Skeletal muscle tissue (tissue), 4 donors: ENCODE measurements around the gene COMP. TPM values are rescaled to one million over a fixed set of nuclear protein-coding genes. Genes with fewer than 3 reads are reported as not detected.
A peak's percentile ranks its signal among the peaks of the same experiment; 100 is the strongest.

Source experiments
- H3K27ac ChIP-seq: one replicate; pipeline ENCODE4 v1.7.0; 2013; ENCODE audit warnings: mild to moderate bottlenecking, low read depth, low read length, inconsistent platforms
- H3K27me3 ChIP-seq, 3 donors: one replicate each; pipeline ENCODE4 v1.7.0; 2013; ENCODE audit warnings: low read length in 3 of 3; ENCODE audit not compliant: control insufficient read depth in 3 of 3, insufficient read depth in 3 of 3
- H3K36me3 ChIP-seq, 3 donors: one replicate each; pipeline ENCODE4 v1.7.0; 2013; ENCODE audit warnings: low read length in 3 of 3; ENCODE audit not compliant: control insufficient read depth in 3 of 3, insufficient read depth in 3 of 3
- H3K4me1 ChIP-seq, 3 donors: one replicate each; pipeline ENCODE4 v1.7.0; 2013; ENCODE audit warnings: low read length in 3 of 3, mild to moderate bottlenecking in 3 of 3; ENCODE audit not compliant: control insufficient read depth in 3 of 3, insufficient read depth in 3 of 3
- H3K4me3 ChIP-seq, 3 donors: one replicate each; pipeline ENCODE4 v1.7.0; 2013; ENCODE audit warnings: low read length in 3 of 3
- H3K9ac ChIP-seq, 3 donors: one replicate each; pipeline ENCODE4 v1.7.0; 2013; ENCODE audit warnings: low read length in 3 of 3, mild to moderate bottlenecking in 3 of 3, moderate library complexity in 2 of 3, low read depth in 1 of 3
- H3K9me3 ChIP-seq, 3 donors: one replicate each; pipeline ENCODE4 v1.7.0; 2013; ENCODE audit warnings: low read length in 3 of 3; ENCODE audit not compliant: control insufficient read depth in 3 of 3
- total RNA-seq: library from RNA; depleted of rRNA; stranded (reverse); fragments of >200 nt; gene quantifications from one replicate; pipeline ENCODE4 v1.2.3, GENCODE V29; 2014
- donor health status: Osteomylitis.

The COMP gene
- total RNA-seq, 1 donor from 2014 or later: 15.7 TPM

GRCh38 chr19:18794692-18795091, 3.6 kb upstream of the COMP start:
- Histone ChIP-seq H3K36me3 (no peaks in the 10 kb centered on the region), H3K9ac (no peak overlapping the region), H3K9me3 (no peaks in the 10 kb centered on the region), H3K4me1 (peaks cover 6 to 14% (median 13%) of the 10 kb centered on the region in 3 donors), H3K27me3 (peaks cover 44 to 76% (median 57%) of the 10 kb centered on the region in 3 donors), H3K4me3 (no peak overlapping the region), H3K27ac (no peak overlapping the region)

- H3K9me3 ChIP-seq: no peaks in the 10 kb centered on the region
- H3K9ac ChIP-seq: no peak overlapping the region
- H3K4me3 ChIP-seq: no peak overlapping the region
- H3K4me1 ChIP-seq: peaks cover 8 to 15% (median 14%) of the 10 kb centered on the region in 3 donors
- H3K27ac ChIP-seq: no peak overlapping the region
- H3K36me3 ChIP-seq: no peaks in the 10 kb centered on the region
- peaks cover 51 to 78% (median 58%) of the 10 kb centered on the region in 3 donors for H3K27me3 ChIP-seq
These were observed 2.9 kb upstream of the COMP start for GRCh38 chr19:18794029-18794313.

- Histone ChIP-seq H3K9me3 (no peaks in the 10 kb centered on the region), H3K4me3 (no peak overlapping the region), H3K4me1 (peaks cover 8 to 15% (median 14%) of the 10 kb centered on the region in 3 donors), H3K36me3 (no peaks in the 10 kb centered on the region), H3K27ac (no peak overlapping the region), H3K27me3 (peaks cover 57 to 78% (median 59%) of the 10 kb centered on the region in 3 donors), H3K9ac (no peak overlapping the region)
These were observed 2.3 kb upstream of the COMP start for GRCh38 chr19:18793144-18794028.

DNA sequence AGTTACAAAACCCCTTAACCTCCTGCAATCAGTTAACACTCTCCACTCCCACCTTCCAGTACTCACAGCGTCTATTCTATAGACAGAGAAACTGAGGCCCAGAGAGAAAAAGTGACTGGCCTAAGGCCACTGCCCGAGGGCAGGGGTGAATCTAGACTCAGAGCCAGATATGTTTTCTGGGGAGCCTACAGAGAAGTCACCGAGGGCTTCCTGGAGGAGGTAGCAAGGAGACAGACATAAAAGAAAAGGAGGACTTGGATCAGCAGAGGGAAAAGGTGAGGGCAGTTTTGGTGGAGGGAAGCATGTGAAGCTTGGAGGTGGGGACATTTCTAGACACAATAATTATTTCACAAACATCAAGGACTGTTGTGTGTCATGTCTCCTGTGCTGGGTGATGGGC, 1.6 kb upstream of the COMP start:
- H3K27ac ChIP-seq: no peak overlapping the region
- peaks cover 62 to 78% (median 63%) of the 10 kb centered on the region in 3 donors for H3K27me3 ChIP-seq
- no peak overlapping the region for H3K4me3 ChIP-seq
- no peaks in the 10 kb centered on the region for H3K36me3 ChIP-seq
- peaks cover 8 to 15% (median 14%) of the 10 kb centered on the region in 3 donors for H3K4me1 ChIP-seq
- H3K9ac ChIP-seq: no peak overlapping the region
- H3K9me3 ChIP-seq: no peaks in the 10 kb centered on the region

DNA sequence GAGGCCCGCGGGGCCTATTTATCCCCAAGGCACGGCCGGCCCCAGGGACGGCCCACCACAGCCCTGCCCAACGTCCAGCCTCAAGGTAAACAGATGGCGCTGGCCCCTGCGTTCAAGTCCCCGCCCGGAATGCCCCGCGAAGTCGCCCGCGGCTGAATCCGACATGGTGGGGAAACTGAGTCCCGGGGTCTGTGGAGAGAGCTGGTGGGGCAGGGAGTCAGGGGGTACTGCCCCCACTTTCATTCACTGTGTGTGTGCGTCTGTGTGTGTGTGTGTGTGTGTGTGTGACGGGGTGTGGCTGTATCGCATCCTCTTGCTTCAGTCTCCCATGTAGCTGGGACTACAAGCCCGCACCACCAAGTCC, 192 bp upstream of the COMP start:
- Histone ChIP-seq H3K4me1 (peaks cover 8 to 18% (median 14%) of the 10 kb centered on the region in 3 donors), H3K4me3 (no peak overlapping the region), H3K36me3 (no peaks in the 10 kb centered on the region), H3K27ac (no peak overlapping the region), H3K9me3 (no peaks in the 10 kb centered on the region), H3K27me3 (peaks cover 71 to 88% (median 73%) of the 10 kb centered on the region in 3 donors), H3K9ac (peak overlapping the region in 1 of 3 donors; percentile 3)

DNA sequence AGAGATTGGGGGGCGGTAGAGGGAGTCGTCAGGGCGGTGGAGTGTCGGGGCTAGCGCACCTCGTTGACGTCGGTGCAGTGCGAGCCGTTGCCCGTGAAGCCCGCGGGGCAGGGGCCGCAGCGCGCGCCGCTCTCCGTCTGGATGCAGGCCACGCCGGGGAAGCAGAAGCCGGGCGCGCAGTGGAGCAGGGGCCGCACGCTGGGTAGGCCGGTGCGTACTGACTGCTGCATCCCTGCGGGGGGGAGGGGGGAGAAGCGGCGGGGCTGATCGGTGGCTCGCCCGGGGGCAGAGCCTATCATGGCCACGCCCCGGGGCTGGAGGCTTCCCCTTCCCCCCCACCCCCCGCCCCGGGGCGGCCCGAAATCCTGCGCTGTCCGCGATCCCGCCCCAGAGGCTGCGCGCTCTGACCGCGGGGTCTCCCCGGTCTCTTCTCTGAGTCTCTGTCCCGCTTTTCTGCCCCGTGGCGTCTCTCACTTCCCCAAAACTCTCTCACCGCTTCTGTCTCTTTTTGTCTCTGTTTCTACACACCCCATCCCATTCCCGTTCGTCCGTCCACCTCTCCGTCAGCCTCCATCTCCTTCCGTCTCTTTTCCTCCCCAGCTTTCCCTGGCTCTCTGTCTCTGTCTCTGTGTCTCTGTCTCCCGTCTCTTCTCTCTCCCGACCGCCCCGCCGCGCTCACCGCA, 1.1 kb downstream of the COMP start:
- Histone ChIP-seq H3K27ac (peak overlapping the region; percentile 25), H3K36me3 (no peaks in the 10 kb centered on the region), H3K27me3 (peaks cover 72 to 87% (median 80%) of the 10 kb centered on the region in 3 donors), H3K4me1 (peaks cover 12 to 21% (median 17%) of the 10 kb centered on the region in 3 donors), H3K4me3 (peak overlapping the region; percentile 20 to 56 (median 45)), H3K9ac (peak overlapping the region in 1 of 3 donors; percentile 8), H3K9me3 (no peaks in the 10 kb centered on the region)

DNA sequence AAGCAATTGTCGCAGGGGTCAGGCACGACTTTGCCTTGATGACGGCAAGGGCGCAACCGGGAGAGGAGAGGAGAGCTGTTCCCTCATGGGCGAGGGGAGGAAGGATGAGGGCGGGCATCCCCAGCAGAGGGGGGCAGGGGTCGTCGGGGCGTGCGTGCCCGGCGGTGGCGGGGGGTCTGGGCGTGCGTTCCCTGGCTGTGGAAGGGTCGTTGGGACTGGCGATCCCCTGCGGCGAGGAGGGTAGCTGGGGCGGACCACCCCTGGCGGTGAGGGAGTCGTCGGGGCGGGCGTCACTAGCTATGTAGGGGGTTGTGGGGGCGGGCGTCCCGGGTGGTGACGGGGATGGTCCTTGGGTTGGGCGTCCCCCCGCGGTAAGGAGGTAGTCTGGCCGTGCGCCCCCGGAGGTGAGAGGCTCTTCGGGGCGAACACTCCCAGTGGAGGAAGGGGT, 1.7 kb downstream of the COMP start:
- no peaks in the 10 kb centered on the region for H3K36me3 ChIP-seq
- H3K4me3 ChIP-seq: no peak overlapping the region
- peaks cover 17 to 26% (median 17%) of the 10 kb centered on the region in 3 donors for H3K4me1 ChIP-seq
- H3K27ac ChIP-seq: no peak overlapping the region
- no peaks in the 10 kb centered on the region for H3K9me3 ChIP-seq
- peaks cover 74 to 87% (median 86%) of the 10 kb centered on the region in 3 donors for H3K27me3 ChIP-seq
- no peak overlapping the region for H3K9ac ChIP-seq

DNA sequence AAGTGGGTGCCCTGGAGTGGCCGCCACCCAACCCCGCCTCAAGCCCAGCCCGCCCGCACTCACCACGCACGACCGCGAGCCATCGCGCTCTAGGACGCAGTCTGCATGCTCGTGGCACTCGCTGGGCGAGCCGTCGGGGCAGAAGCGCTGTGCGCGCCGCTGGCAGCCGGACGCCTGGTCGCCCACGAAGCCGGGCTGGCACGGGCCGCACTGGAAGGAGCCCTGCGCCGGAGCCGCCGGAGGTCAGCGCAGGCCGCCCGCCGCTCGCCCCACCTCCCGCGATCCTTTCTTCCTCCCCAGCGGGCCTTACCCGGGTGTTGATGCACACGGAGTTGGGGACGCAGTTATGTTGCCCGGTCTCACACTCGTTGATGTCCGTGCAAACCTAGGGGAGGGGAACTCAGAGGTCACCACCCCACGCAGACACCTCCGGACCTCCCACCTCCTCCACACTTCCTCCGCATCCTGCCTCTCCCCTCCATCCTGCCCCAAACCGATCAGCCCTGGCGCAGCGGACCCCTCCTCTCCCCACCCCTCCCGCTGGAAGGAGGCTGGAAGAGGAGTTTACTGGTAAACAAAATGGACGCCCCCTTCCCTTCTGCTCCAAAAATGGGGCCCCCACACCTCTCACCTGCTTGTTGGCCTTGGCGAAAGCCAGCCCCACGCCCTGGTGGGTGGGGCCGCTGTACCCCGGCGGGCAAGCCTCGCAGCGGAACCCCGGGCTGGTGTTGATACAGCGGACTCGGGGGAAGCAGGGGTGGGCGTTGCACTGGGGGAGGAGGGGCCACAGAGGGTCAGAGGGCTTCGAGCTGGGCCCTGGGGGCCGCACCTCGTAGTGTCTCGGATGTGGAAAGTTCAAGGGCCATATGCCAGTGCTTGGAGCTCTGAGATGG, 2.3 kb downstream of the COMP start:
- no peak overlapping the region for H3K4me3 ChIP-seq

GRCh38 chr19:18785179-18786124, 5.7 kb downstream of the COMP start:
- Histone ChIP-seq H3K4me3 (peak overlapping the region in 1 of 3 donors; percentile 40), H3K9ac (peak overlapping the region in 1 of 3 donors; percentile 40), H3K36me3 (no peaks in the 10 kb centered on the region), H3K27ac (no peak overlapping the region), H3K4me1 (peaks cover 9 to 21% (median 16%) of the 10 kb centered on the region in 3 donors), H3K9me3 (no peaks in the 10 kb centered on the region), H3K27me3 (peaks cover 48 to 56% (median 53%) of the 10 kb centered on the region in 3 donors)

More for the DNA sequence above, 2.3 kb downstream of the COMP start:
- Histone ChIP-seq H3K27ac (no peak overlapping the region), H3K36me3 (no peaks in the 10 kb centered on the region), H3K9me3 (no peaks in the 10 kb centered on the region), H3K4me1 (peaks cover 17 to 26% (median 17%) of the 10 kb centered on the region in 3 donors), H3K9ac (no peak overlapping the region), H3K27me3 (peaks cover 74 to 87% (median 84%) of the 10 kb centered on the region in 3 donors)
